CD4-positive, CD25-positive, alpha-beta regulatory T cell (primary cell): ENCODE results near the gene PRF1. TPM values are rescaled to one million over a fixed set of nuclear protein-coding genes. Genes with fewer than 3 reads are reported as not detected.
"Not testable (repeated sequence)": the region's sequence is repeated elsewhere in the genome, so short reads cannot be mapped to it uniquely, and the experiment has no call there.

Experiments
- ATAC-seq, 2 donors: fragments of 150-1000 bp; cut with Tn5 transposase; one replicate each; pipeline ENCODE4 v1.10.0; 2021; ENCODE audit warnings: low read depth in 2 of 2, moderate number of reproducible peaks in 2 of 2, moderate library complexity in 1 of 2
- DNase-seq, 3 donors: peaks; one replicate each; pipeline versions ENCODE4 v3.0.0 to v3.0.0-alpha.2; 2012 to 2022; ENCODE audit warnings: mixed read lengths in 1 of 3
- H3K27ac ChIP-seq: one replicate; pipeline ENCODE4 v1.7.0; 2013; ENCODE audit warnings: mild to moderate bottlenecking, low read length; ENCODE audit not compliant: insufficient read depth, poor library complexity, severe bottlenecking
- H3K27me3 ChIP-seq: one replicate; pipeline ENCODE4 v1.7.0; 2013; ENCODE audit warnings: low read length; ENCODE audit not compliant: control insufficient read depth, insufficient read depth
- H3K36me3 ChIP-seq: one replicate; pipeline ENCODE4 v1.7.0; 2013; ENCODE audit warnings: mild to moderate bottlenecking, low read length, moderate library complexity; ENCODE audit not compliant: control insufficient read depth, insufficient read depth
- H3K4me1 ChIP-seq: 2 replicates; pipeline ENCODE4 v1.7.0; 2013; ENCODE audit warnings: mild to moderate bottlenecking, low read length; ENCODE audit not compliant: insufficient read depth, control insufficient read depth, poor library complexity, severe bottlenecking
- H3K4me3 ChIP-seq: one replicate; pipeline ENCODE4 v1.7.0; 2013; ENCODE audit warnings: low read depth, mild to moderate bottlenecking, low read length, moderate library complexity
- H3K9me3 ChIP-seq, 2 experiments: 1 replicate in 1 of 2; 2 replicates in 1 of 2; pipeline ENCODE4 v1.7.0; 2013; ENCODE audit warnings: low read length in 2 of 2, mild to moderate bottlenecking in 1 of 2, moderate library complexity in 1 of 2; ENCODE audit not compliant: control insufficient read depth in 2 of 2
- H3K27ac Mint-ChIP-seq, 3 donors: one replicate each; pipeline ENCODE4 v1.8.0; 2020 to 2022; ENCODE audit warnings: mild to moderate bottlenecking in 3 of 3, mixed read lengths in 3 of 3, moderate library complexity in 2 of 3
- H3K27me3 Mint-ChIP-seq: one replicate; pipeline ENCODE4 v1.8.0; 2022; ENCODE audit warnings: mild to moderate bottlenecking, mixed read lengths
- H3K36me3 Mint-ChIP-seq: one replicate; pipeline ENCODE4 v1.8.0; 2020; ENCODE audit warnings: mixed read lengths
- H3K4me1 Mint-ChIP-seq, 4 donors: one replicate each; pipeline ENCODE4 v1.8.0; 2020 to 2022; ENCODE audit warnings: mixed read lengths in 4 of 4, mild to moderate bottlenecking in 1 of 4
- H3K4me3 Mint-ChIP-seq, 4 donors: one replicate each; pipeline ENCODE4 v1.8.0; 2020 to 2022; ENCODE audit warnings: mild to moderate bottlenecking in 4 of 4, mixed read lengths in 4 of 4, moderate library complexity in 3 of 4
- H3K9me3 Mint-ChIP-seq, 7 donors: one replicate each; pipeline ENCODE4 v1.8.0; 2020 to 2022; ENCODE audit warnings: mixed read lengths in 7 of 7, mild to moderate bottlenecking in 3 of 7, moderate library complexity in 2 of 7
- polyA plus RNA-seq, 4 donors: library from polyadenylated mRNA; unstranded; fragments of 300-500 nt; fragmentation: Illumina TruSeq; gene quantifications; one replicate each; pipeline ENCODE4 v1.2.3, GENCODE V29; 2021
- total RNA-seq: library from RNA; stranded (reverse); gene quantifications from one replicate; pipeline ENCODE4 v1.2.3, GENCODE V29; 2022

PRF1 gene
- total RNA-seq, result 32.4 TPM
- polyA plus RNA-seq, result 100 to 1,000 TPM; 130 to 187 (median 154) TPM

GRCh38 chr10:70602665-70603448 is at the start of gene PRF1:
Gene PRF1 (minus strand): TSS chr10:70602741. CDS start chr10:70600902, 1,839 bp downstream.
- Mint-ChIP-seq H3K4me3 (peak within 1 kb of the TSS; percentile 90 to 100 (median 98)), H3K9me3 (no peaks in the 10 kb centered on the region), H3K27ac (peak within 1 kb of the TSS; percentile 96 to 100 (median 97)), H3K27me3 (peaks cover 4% of the 10 kb centered on the region), H3K4me1 (peaks cover 0 to 59% (median 35%) of the 10 kb centered on the region in 4 donors), H3K36me3 (peaks cover 15% of the 10 kb centered on the region)
- Histone ChIP-seq H3K9me3 (no peaks in the 10 kb centered on the region), H3K27ac (peak within 1 kb of the TSS; percentile 67), H3K4me3 (peak within 1 kb of the TSS; percentile 90), H3K4me1 (peaks cover 41% of the 10 kb centered on the region), H3K27me3 (no peaks in the 10 kb centered on the region), H3K36me3 (peaks cover 26% of the 10 kb centered on the region)
- ATAC-seq (peak; percentile 99), DNase-seq (peak; percentile 60 to 96 (median 84))

DNA sequence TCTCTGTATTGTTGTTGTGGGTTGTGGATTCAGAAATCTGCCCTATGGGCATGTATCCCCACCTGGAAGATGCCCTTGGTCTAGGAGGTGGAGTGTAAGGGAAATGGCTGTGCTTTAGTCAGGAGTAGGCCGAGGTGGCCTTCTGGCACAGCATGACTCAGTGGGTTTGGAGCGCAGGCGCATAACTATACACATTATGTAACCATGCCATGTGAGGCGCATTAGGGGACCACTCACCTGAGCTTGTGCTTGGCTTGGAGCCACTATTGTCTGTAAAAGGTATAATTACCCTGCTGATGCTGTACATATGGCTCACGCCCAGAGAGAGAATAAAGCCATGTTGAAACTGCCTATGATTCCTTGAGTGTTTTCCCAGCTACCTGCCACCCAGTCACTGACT is 49.1 kb upstream of the PRF1 start:
- Histone ChIP-seq H3K27me3 (no peaks in the 10 kb centered on the region), H3K4me3 (no peak overlapping the region), H3K9me3 (peaks cover 18 to 46% of the 10 kb centered on the region in 2 experiments), H3K36me3 (no peaks in the 10 kb centered on the region), H3K27ac (no peak overlapping the region), H3K4me1 (no peaks in the 10 kb centered on the region)
- Mint-ChIP-seq H3K27ac (peak overlapping the region in 1 of 3 donors; percentile 5), H3K9me3 (peaks cover 0 to 55% (median 18%) of the 10 kb centered on the region in 7 donors), H3K27me3 (no peaks in the 10 kb centered on the region), H3K4me3 (no peak overlapping the region), H3K4me1 (no peaks in the 10 kb centered on the region), H3K36me3 (peaks cover 4% of the 10 kb centered on the region)
- ATAC-seq (no peak), DNase-seq (peak in 1 of 3 donors; percentile 33)

DNA sequence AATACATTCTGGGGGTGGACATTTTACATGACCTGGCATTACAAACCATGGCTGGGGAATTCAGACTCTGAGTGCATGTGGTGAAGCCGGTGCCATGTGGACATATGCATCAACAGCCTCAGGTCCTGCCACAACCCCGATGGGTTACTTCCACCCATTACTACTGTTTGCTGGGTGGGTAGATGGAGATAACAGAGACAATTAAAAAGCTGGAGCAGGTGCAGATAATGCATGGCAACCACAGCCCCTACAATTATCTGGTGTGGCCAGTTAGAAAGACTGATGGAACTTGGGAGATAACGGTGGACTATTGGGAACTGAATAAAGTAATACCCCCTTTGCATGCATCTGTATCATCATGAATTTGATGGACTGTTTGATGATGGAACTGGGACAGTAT is 48.2 kb upstream of the PRF1 start:
- peaks cover 18 to 46% of the 10 kb centered on the region in 2 experiments for H3K9me3 ChIP-seq
- no peak overlapping the region for H3K27ac ChIP-seq
- Mint-ChIP-seq H3K27me3 (no peaks in the 10 kb centered on the region), H3K9me3 (peaks cover 0 to 55% (median 18%) of the 10 kb centered on the region in 7 donors), H3K4me3 (no peak overlapping the region), H3K36me3 (peaks cover 4% of the 10 kb centered on the region), H3K27ac (no peak overlapping the region), H3K4me1 (no peaks in the 10 kb centered on the region)
- ATAC-seq (no peak), DNase-seq (no peak)
- H3K27me3 ChIP-seq, result no peaks in the 10 kb centered on the region
- H3K4me1 ChIP-seq, result no peaks in the 10 kb centered on the region
- H3K4me3 ChIP-seq, result no peak overlapping the region
- H3K36me3 ChIP-seq, result no peaks in the 10 kb centered on the region

DNA sequence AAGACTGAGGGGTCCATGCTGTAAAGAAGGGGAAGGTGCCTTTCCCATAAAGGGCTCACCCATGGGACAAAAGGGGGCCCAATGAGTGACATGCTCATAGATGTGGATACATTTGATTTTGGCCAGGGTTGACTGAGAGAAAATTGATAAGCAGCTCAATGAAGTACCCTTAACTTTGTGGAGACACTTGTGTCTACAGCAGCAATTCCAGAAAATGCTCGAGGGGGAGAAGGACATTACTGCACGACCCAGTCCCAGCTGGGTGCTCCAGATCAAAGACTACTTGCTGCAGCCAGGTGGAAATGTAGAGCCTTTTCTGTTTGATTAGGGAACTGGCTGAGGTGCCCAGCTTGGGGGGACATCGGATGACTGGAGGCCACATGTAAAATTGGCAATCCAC is 47.6 kb upstream of the PRF1 start:
- Histone ChIP-seq H3K9me3 (peaks cover 18 to 46% of the 10 kb centered on the region in 2 experiments), H3K36me3 (no peaks in the 10 kb centered on the region), H3K4me3 (no peak overlapping the region), H3K4me1 (no peaks in the 10 kb centered on the region), H3K27ac (no peak overlapping the region), H3K27me3 (no peaks in the 10 kb centered on the region)
- no peaks in the 10 kb centered on the region for H3K4me1 Mint-ChIP-seq
- no peak for DNase-seq
- no peak for ATAC-seq
- H3K9me3 Mint-ChIP-seq, result peaks cover 0 to 55% (median 18%) of the 10 kb centered on the region in 7 donors
- peaks cover 4% of the 10 kb centered on the region for H3K36me3 Mint-ChIP-seq
- no peaks in the 10 kb centered on the region for H3K27me3 Mint-ChIP-seq
- H3K27ac Mint-ChIP-seq, result no peak overlapping the region
- H3K4me3 Mint-ChIP-seq, result no peak overlapping the region

- Histone ChIP-seq H3K9me3 (peaks cover 18 to 46% of the 10 kb centered on the region in 2 experiments), H3K4me1 (no peaks in the 10 kb centered on the region), H3K4me3 (no peak overlapping the region), H3K27me3 (no peaks in the 10 kb centered on the region), H3K27ac (no peak overlapping the region), H3K36me3 (no peaks in the 10 kb centered on the region)
- H3K36me3 Mint-ChIP-seq, result peaks cover 4% of the 10 kb centered on the region
- H3K9me3 Mint-ChIP-seq, result peaks cover 0 to 55% (median 18%) of the 10 kb centered on the region in 7 donors
- H3K4me3 Mint-ChIP-seq, result no peak overlapping the region
- ATAC-seq (no peak), DNase-seq (no peak)
- no peak overlapping the region for H3K27ac Mint-ChIP-seq
- H3K27me3 Mint-ChIP-seq, result no peaks in the 10 kb centered on the region
- no peaks in the 10 kb centered on the region for H3K4me1 Mint-ChIP-seq
Measured at GRCh38 chr10:70649526-70649925, 47.0 kb upstream of the PRF1 start.

GRCh38 chr10:70648427-70648826 is 45.9 kb upstream of the PRF1 start:
- Mint-ChIP-seq H3K9me3 (peaks cover 0 to 55% (median 19%) of the 10 kb centered on the region in 7 donors), H3K27ac (peak overlapping the region in 1 of 3 donors; percentile 5), H3K36me3 (peaks cover 4% of the 10 kb centered on the region), H3K27me3 (no peaks in the 10 kb centered on the region), H3K4me3 (peak overlapping the region in 1 of 4 donors; percentile 39), H3K4me1 (no peaks in the 10 kb centered on the region)
- Histone ChIP-seq H3K9me3 (peaks cover 18 to 46% of the 10 kb centered on the region in 2 experiments), H3K4me1 (no peaks in the 10 kb centered on the region), H3K36me3 (no peaks in the 10 kb centered on the region), H3K4me3 (no peak overlapping the region), H3K27ac (no peak overlapping the region), H3K27me3 (no peaks in the 10 kb centered on the region)
- no peak for ATAC-seq
- peak in 1 of 3 donors; percentile 24 for DNase-seq

DNA sequence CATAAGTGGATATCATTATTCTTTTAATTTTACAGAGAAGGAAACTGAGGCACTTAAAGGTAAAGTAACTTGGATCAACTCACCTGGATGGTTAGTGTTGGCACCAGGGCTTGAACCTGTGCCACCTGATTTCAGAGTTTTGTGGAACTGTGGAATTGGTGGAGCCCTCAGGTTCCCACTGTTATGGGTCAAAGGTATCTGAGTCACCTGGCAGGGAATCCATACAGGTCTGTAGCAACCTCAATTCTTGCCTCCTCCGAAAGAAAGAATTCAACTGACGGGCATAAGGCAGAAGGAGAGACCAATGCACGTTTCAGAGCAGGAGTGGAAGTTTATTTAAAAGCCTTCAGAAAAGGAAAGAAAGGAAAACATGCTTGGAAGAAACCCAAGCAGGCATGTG is 44.5 kb upstream of the PRF1 start:
- Mint-ChIP-seq H3K27ac (no peak overlapping the region), H3K27me3 (no peaks in the 10 kb centered on the region), H3K9me3 (peaks cover 0 to 48% (median 15%) of the 10 kb centered on the region in 7 donors), H3K36me3 (peaks cover 4% of the 10 kb centered on the region), H3K4me1 (no peaks in the 10 kb centered on the region), H3K4me3 (no peak overlapping the region)
- H3K27me3 ChIP-seq, result no peaks in the 10 kb centered on the region
- ATAC-seq, result no peak
- H3K4me3 ChIP-seq, result no peak overlapping the region
- H3K9me3 ChIP-seq, result peaks cover 18 to 43% of the 10 kb centered on the region in 2 experiments
- no peaks in the 10 kb centered on the region for H3K4me1 ChIP-seq
- H3K27ac ChIP-seq, result no peak overlapping the region
- DNase-seq, result no peak
- H3K36me3 ChIP-seq, result no peaks in the 10 kb centered on the region

DNA sequence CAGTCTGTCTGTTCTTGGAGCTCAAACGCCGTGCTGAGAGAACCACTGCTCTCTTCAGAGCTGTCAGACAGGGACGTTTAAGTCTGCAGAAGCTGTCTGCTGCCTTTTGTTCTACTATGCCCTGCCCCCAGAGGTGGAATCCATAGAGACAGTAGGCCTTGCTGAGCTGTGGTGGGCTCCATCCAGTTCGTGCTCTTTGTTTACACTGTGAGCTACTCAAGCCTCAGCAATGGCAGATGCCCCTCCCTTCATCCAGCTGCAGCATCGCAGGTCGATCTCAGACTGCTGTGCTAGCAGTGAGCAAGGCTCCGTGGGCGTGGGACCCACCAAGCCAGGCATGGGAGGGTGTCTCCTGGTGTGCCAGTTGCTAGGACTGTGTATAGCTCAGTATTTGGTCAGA is 42.4 kb upstream of the PRF1 start:
- H3K4me3 Mint-ChIP-seq, H3K4me3 ChIP-seq, H3K4me1 ChIP-seq, H3K27me3 Mint-ChIP-seq, ATAC-seq, H3K27ac ChIP-seq, H3K27me3 ChIP-seq, H3K36me3 Mint-ChIP-seq, H3K36me3 ChIP-seq, H3K4me1 Mint-ChIP-seq, H3K27ac Mint-ChIP-seq, DNase-seq: not testable (repeated sequence)
- peaks cover 0 to 31% (median 8%) of the 10 kb centered on the region in 7 donors for H3K9me3 Mint-ChIP-seq
- peaks cover 8 to 24% of the 10 kb centered on the region in 2 experiments for H3K9me3 ChIP-seq
